NOMO-1 treated with dmso at 0.1 percent for 144 hours (cell line): Measurements from ENCODE around the gene LRPPRC.
"Not testable (repeated sequence)": the region's sequence is repeated elsewhere in the genome, so short reads cannot be mapped to it uniquely, and the experiment has no call there.

ENCODE experiments used
- DNase-seq: peaks from one replicate; lab custom pipeline; 2025; ENCODE audit not compliant: unreplicated experiment; lab: John Stamatoyannopoulos, UW

Gene LRPPRC

DNA sequence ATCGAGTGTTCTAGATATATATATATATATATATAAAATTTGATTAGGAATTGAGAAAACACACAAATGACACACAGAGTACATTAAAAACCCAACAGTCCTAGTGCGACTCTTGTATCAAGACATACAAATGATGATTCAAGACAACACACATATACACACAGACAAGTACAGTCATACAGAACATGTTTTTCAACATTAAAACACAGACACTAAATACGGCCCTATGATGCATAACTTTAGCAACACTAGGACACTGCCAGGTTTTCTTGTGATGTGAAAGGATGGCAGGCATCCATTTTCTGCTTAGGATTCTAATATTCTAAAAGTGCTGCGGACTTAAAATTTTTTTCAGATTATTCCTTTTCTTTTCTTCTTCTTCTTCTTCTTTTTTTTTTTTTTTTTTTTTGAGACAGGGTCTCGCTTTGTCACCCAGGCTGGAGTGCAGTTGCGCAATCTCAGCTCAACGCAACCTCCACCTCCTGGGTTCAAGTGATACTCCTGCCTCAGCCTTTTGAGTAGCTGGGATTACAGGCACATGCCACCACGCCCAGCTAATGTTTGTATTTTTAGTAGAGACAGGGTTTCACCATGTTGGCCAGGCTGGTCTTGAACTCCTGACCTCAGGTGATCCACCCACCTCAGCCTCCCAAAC lies 84.5 kb downstream of the LRPPRC start:
- not testable (repeated sequence) for DNase-seq

- DNase-seq, result no peak
Measured at GRCh38 chr2:43906448-43907109, 89.2 kb downstream of the LRPPRC start.

- DNase-seq, result no peak
Measured at GRCh38 chr2:43905871-43906270, 89.9 kb downstream of the LRPPRC start.

DNA sequence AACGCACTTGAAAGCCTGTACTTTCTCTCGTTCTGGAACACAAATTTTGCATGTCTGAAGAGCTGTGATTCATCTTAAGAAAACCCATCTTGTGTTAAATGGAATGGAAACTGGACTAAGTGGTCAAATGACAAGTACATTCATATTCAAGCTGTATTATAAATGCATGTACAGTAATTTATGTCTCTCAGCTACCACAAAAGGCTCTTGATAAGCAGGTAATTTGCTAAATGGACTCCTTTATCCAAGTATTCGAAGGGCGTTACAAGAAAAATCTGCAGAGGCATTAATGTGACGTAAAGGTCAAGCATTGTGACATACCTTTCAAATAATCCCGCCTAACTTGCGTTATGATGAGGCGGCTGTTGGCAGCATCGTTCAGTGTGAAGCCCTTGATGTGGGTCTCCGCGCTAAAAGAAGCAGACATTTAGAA lies 90.4 kb downstream of the LRPPRC start:
- no peak for DNase-seq

- no peak for DNase-seq
Measured at GRCh38 chr2:43899589-43899988, 96.2 kb downstream of the LRPPRC start.

DNA sequence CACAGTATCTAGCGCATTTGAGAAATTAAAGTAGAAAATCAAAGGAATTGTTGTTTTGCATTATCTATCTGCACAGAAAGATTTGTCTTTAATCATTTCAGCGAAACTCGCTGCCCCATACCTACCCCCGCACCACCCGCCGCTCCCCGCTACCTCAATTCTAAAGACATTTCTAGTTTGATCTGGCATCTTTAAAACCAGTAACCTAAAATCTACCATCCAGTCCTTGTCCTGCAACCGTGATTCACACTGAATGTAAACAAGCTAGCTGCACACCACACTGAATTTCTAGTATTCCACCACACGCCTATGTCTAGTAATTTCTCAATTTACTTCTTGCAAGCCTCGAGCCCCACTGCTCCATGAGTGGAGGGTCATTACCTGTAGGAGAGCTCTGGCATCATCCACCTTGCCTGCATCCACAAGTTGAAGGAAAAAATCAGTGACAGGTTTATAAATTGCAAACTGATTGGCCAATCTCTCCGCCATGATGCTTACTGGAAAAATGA lies 96.9 kb downstream of the LRPPRC start:
- DNase-seq, result no peak

GRCh38 chr2:43898134-43898837 lies 97.5 kb downstream of the LRPPRC start:
- DNase-seq, result no peak

DNA sequence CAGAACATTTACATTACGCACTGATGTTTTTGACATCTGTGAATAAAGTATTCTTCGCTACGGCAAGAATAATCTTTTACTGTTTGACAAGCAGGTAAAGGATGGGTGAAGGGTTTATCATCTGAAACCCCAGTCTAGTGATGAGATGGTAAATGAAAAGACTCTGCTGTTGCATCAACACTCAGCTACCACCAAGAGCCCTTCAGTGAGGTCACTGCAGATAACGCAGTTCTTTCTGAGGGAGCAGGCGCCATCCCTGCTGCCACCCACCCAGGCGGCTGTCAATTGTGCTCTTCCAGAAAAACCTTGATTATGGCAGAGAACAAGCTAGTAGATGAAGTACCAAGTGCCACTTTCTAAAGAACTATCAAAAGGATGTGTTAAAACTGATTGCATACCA lies 98.3 kb downstream of the LRPPRC start:
- DNase-seq, result no peak

DNA sequence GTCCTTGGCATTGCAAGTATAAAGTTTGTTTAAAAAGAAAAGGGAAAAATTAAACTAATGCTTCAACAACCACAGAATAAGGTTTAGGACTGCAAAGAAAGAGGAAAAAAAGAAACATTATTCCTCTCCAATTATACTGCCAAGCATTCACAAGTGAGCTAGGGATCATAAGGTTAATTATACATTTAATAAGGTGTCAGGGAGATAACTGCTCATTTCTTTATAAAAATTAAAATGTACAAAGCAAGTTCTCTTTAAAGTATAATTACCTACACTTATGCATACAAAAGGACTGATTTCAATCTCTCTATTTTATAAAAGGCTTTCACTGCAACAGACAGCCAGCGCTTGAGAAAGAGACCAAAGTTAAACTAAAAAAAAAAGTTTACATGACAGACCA lies 98.9 kb downstream of the LRPPRC start:
- DNase-seq, result no peak

DNA sequence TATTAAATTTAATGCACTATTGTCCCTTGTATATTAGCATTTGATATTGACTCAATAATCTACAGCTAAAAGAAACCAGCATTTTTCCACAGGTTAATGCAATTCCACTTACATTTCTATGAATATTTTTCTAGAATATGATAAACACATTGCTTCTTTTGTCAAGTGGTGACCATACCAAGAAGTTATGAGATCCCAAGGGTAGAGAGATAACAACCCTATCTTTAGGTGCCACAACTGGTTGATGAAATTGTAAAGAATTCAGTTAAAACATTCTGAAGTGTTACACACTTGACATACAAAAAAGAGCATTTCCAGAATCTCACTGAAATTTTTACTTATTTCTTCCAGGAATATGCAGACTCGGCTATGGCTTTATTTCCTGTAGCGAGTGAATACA lies 101.0 kb downstream of the LRPPRC start:
- no peak for DNase-seq

GRCh38 chr2:43890855-43891254 lies 104.9 kb downstream of the LRPPRC start:
- no peak for DNase-seq

DNA sequence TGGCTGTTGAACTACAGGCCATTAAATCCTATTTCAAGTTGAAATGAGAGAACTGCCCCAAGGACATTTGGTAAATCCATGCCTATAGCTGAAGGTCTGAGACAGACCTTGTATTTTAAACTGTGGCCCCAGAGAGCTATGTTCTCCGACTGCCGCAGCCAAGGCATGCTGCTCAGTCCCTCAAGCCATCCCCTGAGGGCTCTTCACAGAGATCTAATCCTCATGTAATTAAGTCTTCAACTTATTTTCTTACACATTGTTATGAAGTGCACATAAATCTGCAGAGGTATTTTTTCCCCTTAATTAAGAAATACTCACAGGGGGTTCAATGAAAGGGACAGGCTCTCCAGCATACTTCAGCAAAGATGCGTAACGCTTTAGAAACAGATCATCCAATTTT lies 106.4 kb downstream of the LRPPRC start:
- no peak for DNase-seq

GRCh38 chr2:43887176-43887575 lies 108.6 kb downstream of the LRPPRC start:
- DNase-seq, result no peak

GRCh38 chr2:43885132-43885632 lies 110.6 kb downstream of the LRPPRC start:
- no peak for DNase-seq

- no peak for DNase-seq
Measured at GRCh38 chr2:43884689-43885088, 111.1 kb downstream of the LRPPRC start.

DNA sequence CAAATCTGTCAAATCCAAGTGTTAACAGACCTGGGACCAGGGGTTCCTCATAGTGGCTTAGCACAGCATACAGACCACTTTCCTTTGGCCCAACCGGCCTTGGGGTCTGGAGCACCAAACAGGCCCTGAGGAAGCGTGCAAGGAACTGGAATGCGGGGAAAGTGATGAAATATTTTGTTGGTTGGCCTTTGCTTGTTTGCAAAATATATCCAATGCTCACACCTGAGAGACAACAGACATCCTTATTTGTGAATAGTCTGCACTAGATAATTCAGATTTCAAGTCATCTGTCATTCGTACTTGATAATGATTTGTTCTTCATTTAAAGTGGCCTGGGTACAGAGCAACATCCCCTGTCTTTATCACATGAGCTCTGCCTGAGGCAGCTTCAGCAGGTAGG lies 113.5 kb downstream of the LRPPRC start:
- DNase-seq, result no peak

- DNase-seq, result no peak
Measured at GRCh38 chr2:43880952-43881351, 114.8 kb downstream of the LRPPRC start.

DNA sequence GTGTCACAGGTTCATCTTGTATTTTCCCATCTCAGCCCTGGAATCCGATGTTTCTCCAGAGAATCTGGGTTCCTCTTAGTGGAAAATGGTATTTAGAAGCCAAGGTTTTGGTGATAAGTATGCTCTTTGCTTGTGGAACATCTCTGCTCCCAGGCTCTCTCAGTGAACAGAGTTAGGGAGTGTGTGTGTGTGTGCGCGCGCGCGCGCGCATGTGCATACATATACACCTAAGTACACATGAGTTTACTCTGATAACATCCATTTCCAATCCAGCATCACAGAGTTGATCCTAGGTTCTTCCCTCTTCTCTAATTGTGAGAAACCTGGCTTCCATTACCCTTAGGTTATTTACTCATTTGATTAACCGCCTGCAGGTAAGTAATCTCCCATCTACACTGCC lies 115.3 kb downstream of the LRPPRC start:
- no peak for DNase-seq

DNA sequence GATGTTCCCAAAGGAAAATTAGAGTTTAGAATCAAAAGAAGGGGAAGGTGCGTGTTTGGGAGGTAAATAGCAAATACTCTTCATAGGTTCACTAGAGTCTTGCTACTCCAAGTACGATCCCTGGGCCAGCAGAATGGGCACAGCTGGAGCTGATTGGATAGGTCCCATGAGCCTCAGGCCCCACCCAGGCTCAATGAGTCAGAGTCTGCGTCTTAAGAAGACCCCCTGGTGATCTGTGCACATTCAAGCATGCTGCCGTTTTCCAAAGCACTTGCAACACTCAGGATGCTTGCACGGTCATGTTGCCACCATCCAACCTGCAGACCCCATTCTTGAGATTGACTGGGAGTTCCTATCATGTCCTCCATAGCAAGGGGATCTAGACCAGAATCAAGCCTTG lies 116.5 kb downstream of the LRPPRC start:
- DNase-seq, result no peak

GRCh38 chr2:43877782-43878464 lies 117.9 kb downstream of the LRPPRC start:
- no peak for DNase-seq

GRCh38 chr2:43874776-43875451 lies 120.9 kb downstream of the LRPPRC start:
- DNase-seq, result no peak
